22Rv1 (cell line): ENCODE data around the gene KDM5A.

Source experiments
- CTCF ChIP-seq: fragments of 450-650 bp; IDR thresholded peaks from 2 replicates; pipeline ENCODE4 v1.5.1; 2017; ENCODE audit warnings: mild to moderate bottlenecking
- ZFX ChIP-seq: fragments of 450-650 bp; IDR thresholded peaks from 2 replicates; pipeline ENCODE4 v1.6.1; 2017; ENCODE audit warnings: antibody characterized with exemption, borderline replicate concordance

- TF ChIP-seq CTCF (no peak), ZFX (no peak)
These were observed 97.9 kb downstream of the KDM5A start for GRCh38 chr12:291153-291723.
